ENCODE data around the gene HELB.

- no peak for TF ChIP-seq CTCF (IDR thresholded peaks at IDR 0.05; ENCODE audit: low read depth, low read length)
- TF ChIP-seq EZH2phosphoT487 (IDR thresholded peaks at IDR 0.05; ENCODE audit: low read depth), result no peak
These were observed at the start of gene HELB for GRCh38 chr12:66301944-66302826.

Data from OCI-LY3 (cell line).